NCI-H524 treated with DMSO at 0.1 percent for 48 hours (cell line): Measurements from ENCODE around the gene ANK2.

Source experiments
- DNase-seq: peaks from one replicate; lab custom pipeline; 2025; lab: John Stamatoyannopoulos, UW

The ANK2 gene

GRCh38 chr4:113347245-113347644 is 297.8 kb downstream of the ANK2 start:
- no peak for DNase-seq

GRCh38 chr4:113349430-113349829 is 300.0 kb downstream of the ANK2 start:
- no peak for DNase-seq

GRCh38 chr4:113350576-113350975 is 301.1 kb downstream of the ANK2 start:
- DNase-seq, result no peak

GRCh38 chr4:113355550-113356371 is 306.3 kb downstream of the ANK2 start:
- no peak for DNase-seq

GRCh38 chr4:113356453-113356852 is 307.0 kb downstream of the ANK2 start:
- no peak for DNase-seq

- no peak for DNase-seq
These were observed 309.3 kb downstream of the ANK2 start for GRCh38 chr4:113358784-113359183.

- DNase-seq, result no peak
These were observed 315.9 kb downstream of the ANK2 start for GRCh38 chr4:113365377-113365776.

GRCh38 chr4:113368056-113368455 is 318.6 kb downstream of the ANK2 start:
- DNase-seq, result no peak

- no peak for DNase-seq
These were observed 321.7 kb downstream of the ANK2 start for GRCh38 chr4:113371111-113371510.

GRCh38 chr4:113375964-113376666 is 326.7 kb downstream of the ANK2 start:
- no peak for DNase-seq

GRCh38 chr4:113378836-113379235 is 329.4 kb downstream of the ANK2 start:
- DNase-seq, result no peak

- DNase-seq, result no peak
These were observed 333.3 kb downstream of the ANK2 start for GRCh38 chr4:113382704-113383103.

- no peak for DNase-seq
These were observed 333.8 kb downstream of the ANK2 start for GRCh38 chr4:113383111-113383785.

- no peak for DNase-seq
These were observed 335.1 kb downstream of the ANK2 start for GRCh38 chr4:113384600-113384999.

GRCh38 chr4:113385281-113385899 is 335.9 kb downstream of the ANK2 start:
- no peak for DNase-seq

GRCh38 chr4:113389160-113389559 is 339.7 kb downstream of the ANK2 start:
- no peak for DNase-seq

- no peak for DNase-seq
These were observed 341.4 kb downstream of the ANK2 start for GRCh38 chr4:113390850-113391249.

- DNase-seq, result no peak
These were observed 344.8 kb downstream of the ANK2 start for GRCh38 chr4:113394108-113394729.

- peak; percentile 32 for DNase-seq
These were observed 345.5 kb downstream of the ANK2 start for GRCh38 chr4:113394730-113395530.

GRCh38 chr4:113397114-113397701 is 347.8 kb downstream of the ANK2 start:
- no peak for DNase-seq
